ENCODE data around the gene A4GALT. TPM values are rescaled to one million over a fixed set of nuclear protein-coding genes. Genes with fewer than 3 reads are reported as not detected.
A peak's percentile ranks its signal among the peaks of the same experiment; 100 is the strongest.

The A4GALT gene
- total and polyA plus RNA-seq, 10 of the 15 experiments (the other 5 are each of a cell fraction or from before 2014, with no cell fraction given): 0.04 to 3.9 (median 2.3) TPM; not detected in 1

DNA sequence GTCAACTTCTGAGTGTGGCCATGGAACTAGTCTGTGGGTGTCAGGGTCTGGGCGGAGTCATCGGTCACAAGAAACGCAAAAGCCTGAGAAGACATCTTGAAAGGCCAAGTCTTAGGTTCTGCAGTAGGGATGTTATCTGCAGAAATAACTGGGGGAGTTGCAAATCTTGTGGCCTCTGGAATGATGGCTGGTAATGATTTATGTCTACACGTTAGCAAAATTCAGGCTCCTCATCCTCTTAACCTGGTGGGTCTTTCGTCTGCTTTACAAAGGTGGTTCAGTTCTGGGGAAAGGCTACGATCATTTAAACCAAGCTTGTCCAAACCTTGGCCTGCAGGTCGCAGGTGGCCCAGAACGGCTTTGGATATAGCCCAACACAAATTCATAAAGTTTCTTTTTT lies 64.1 kb downstream of the A4GALT start:
- POLR2A ChIA-PET: interaction anchor here (0.9 to 2.6 kb wide), 4 partner anchors 9 to 179 kb away, joined by 3 to 11 read pairs (median 4); no protein-coding TSS in a partner anchor

DNA sequence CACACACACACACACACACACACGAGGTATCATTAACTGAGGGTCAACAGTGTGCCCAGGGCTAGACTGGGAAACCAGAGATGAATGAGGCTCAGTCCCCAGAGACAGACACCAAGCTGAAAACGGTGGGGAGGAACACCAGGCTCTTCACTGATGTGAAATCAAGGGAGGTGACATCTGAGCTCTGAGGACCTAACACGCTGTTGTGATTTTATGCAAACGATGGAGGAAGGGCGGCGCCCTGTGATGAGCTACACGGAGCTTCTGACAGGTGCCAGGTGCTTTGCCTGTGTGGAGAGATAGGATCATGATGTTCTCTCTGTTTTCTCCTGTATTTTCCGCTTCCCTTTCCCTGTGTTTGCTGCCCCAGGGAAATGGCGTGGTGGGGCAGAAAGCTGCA lies 65.0 kb downstream of the A4GALT start:
- no peaks in the 10 kb centered on the region for H4K20me1 ChIP-seq (ENCODE audit: control insufficient read depth, insufficient read depth)
- ChIA-PET POLR2A (interaction anchor here (0.5 to 2.6 kb wide), 13 partner anchors 9 to 436 kb away, joined by 3 to 11 read pairs (median 3); partner anchors contain the start of gene ATP5MGL), CTCF (interaction anchor here (0.9 to 2.2 kb wide), 8 partner anchors 9 to 212 kb away, joined by 3 to 17 read pairs (median 4); no protein-coding TSS in a partner anchor), RAD21 (ENCODE audit: unreplicated experiment) (interaction anchor here (0.6 to 3.1 kb wide), 13 partner anchors 8 to 212 kb away, joined by 3 to 19 read pairs (median 4); no protein-coding TSS in a partner anchor), SMC1A (ENCODE audit: uncharacterized antibody, unreplicated experiment) (interaction anchor here (0.6 to 3.0 kb wide), 10 partner anchors 8 to 329 kb away, joined by 3 to 18 read pairs (median 3); partner anchors contain the start of gene POLDIP3)
- no peaks in the 10 kb centered on the region for H3K79me2 ChIP-seq (ENCODE audit: control insufficient read depth, insufficient read depth, low read length)
- no peak overlapping the region for H3K27ac ChIP-seq (ENCODE audit: control insufficient read depth, insufficient read depth)
- no peak overlapping the region for H3K4me3 ChIP-seq
- intact Hi-C loops (cut with micrococcal nuclease; ENCODE audit: unreplicated experiment) (no loop called here), in situ Hi-C loops (cut with MboI) (loop anchor here (25.0 kb wide), 1 partner anchor 1382 kb away; no protein-coding TSS in a partner anchor)
- ATAC-seq: peak; percentile 87
- peaks cover 10% of the 10 kb centered on the region for H3K4me1 ChIP-seq (ENCODE audit: control insufficient read depth, insufficient read depth, low read length)
- no peaks in the 10 kb centered on the region for H3K27me3 ChIP-seq (replicated peaks in 1 of 2; ENCODE audit: control insufficient read depth in 2 of 2, insufficient read depth in 2 of 2, low read length in 1 of 2)
- H3K9ac ChIP-seq (ENCODE audit: control insufficient read depth, insufficient read depth, low read length): no peak overlapping the region
- H2AFZ ChIP-seq (ENCODE audit: control insufficient read depth, low read depth, low read length): peak overlapping the region; percentile 49
- BruUV-seq (replicated peaks): no TSS peak
- no peaks in the 10 kb centered on the region for H3K9me3 ChIP-seq (replicated peaks; ENCODE audit: control insufficient read depth, insufficient read depth, low read length)
- FAIRE-seq: peak; percentile 94
- WGBS (ENCODE audit: insufficient coverage, insufficient replicate concordance, low lambda C conversion rate, missing lambda C conversion rate): 11% methylated on average over 9 of the region's 9 CpGs
- H3K36me3 ChIP-seq (ENCODE audit: control insufficient read depth in 2 of 2, insufficient read depth in 2 of 2, low read length in 1 of 2): no peaks in the 10 kb centered on the region
- peak overlapping the region; percentile 67; the same call in 1 of the 2 replicates for H3K4me2 ChIP-seq (ENCODE audit: control insufficient read depth, insufficient read depth)
- peak; percentile 71 for DNase-seq (ENCODE audit: low read depth, low spot score)
- no peak for TF ChIP-seq CBFB (IDR thresholded peaks at IDR 0.05; ENCODE audit: low read depth)
- TF ChIP-seq, protein P1, sequence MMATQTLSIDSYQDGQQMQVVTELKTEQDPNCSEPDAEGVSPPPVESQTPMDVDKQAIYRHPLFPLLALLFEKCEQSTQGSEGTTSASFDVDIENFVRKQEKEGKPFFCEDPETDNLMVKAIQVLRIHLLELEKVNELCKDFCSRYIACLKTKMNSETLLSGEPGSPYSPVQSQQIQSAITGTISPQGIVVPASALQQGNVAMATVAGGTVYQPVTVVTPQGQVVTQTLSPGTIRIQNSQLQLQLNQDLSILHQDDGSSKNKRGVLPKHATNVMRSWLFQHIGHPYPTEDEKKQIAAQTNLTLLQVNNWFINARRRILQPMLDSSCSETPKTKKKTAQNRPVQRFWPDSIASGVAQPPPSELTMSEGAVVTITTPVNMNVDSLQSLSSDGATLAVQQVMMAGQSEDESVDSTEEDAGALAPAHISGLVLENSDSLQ (IDR thresholded peaks at IDR 0.05): peak; percentile 71
- TF ChIP-seq TAF1 (IDR thresholded peaks at IDR 0.05; ENCODE audit: borderline replicate concordance, low read depth, low read length): no peak
- TF ChIP-seq HCFC1 (IDR thresholded peaks at IDR 0.05; ENCODE audit: low read length): no peak
- 0 out of 2 replicates have a peak, but pooled peaks have one; percentile 13 for TF ChIP-seq IKZF1 (conservative IDR thresholded peaks at IDR 0.05)
- peak; percentile 90 for TF ChIP-seq MEF2B (IDR thresholded peaks at IDR 0.05; ENCODE audit: partially characterized antibody, poor library complexity, severe bottlenecking)
- TF ChIP-seq CEBPB (IDR thresholded peaks at IDR 0.05; ENCODE audit: borderline replicate concordance in 1 of 2, low read depth in 2 of 2, low read length in 2 of 2): no peak
- TF ChIP-seq PAX5 (IDR thresholded peaks at IDR 0.05; ENCODE audit: borderline replicate concordance, low read depth, low read length): no peak
- TF ChIP-seq IKZF2 (IDR thresholded peaks at IDR 0.05): peak in 1 of 2 experiments; percentile 46; a peak in 3 of 4 replicates
- TF ChIP-seq, protein P2, sequence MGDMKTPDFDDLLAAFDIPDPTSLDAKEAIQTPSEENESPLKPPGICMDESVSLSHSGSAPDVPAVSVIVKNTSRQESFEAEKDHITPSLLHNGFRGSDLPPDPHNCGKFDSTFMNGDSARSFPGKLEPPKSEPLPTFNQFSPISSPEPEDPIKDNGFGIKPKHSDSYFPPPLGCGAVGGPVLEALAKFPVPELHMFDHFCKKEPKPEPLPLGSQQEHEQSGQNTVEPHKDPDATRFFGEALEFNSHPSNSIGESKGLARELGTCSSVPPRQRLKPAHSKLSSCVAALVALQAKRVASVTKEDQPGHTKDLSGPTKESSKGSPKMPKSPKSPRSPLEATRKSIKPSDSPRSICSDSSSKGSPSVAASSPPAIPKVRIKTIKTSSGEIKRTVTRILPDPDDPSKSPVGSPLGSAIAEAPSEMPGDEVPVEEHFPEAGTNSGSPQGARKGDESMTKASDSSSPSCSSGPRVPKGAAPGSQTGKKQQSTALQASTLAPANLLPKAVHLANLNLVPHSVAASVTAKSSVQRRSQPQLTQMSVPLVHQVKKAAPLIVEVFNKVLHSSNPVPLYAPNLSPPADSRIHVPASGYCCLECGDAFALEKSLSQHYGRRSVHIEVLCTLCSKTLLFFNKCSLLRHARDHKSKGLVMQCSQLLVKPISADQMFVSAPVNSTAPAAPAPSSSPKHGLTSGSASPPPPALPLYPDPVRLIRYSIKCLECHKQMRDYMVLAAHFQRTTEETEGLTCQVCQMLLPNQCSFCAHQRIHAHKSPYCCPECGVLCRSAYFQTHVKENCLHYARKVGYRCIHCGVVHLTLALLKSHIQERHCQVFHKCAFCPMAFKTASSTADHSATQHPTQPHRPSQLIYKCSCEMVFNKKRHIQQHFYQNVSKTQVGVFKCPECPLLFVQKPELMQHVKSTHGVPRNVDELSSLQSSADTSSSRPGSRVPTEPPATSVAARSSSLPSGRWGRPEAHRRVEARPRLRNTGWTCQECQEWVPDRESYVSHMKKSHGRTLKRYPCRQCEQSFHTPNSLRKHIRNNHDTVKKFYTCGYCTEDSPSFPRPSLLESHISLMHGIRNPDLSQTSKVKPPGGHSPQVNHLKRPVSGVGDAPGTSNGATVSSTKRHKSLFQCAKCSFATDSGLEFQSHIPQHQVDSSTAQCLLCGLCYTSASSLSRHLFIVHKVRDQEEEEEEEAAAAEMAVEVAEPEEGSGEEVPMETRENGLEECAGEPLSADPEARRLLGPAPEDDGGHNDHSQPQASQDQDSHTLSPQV (IDR thresholded peaks at IDR 0.05): no peak

More for the DNA sequence above, 64.1 kb downstream of the A4GALT start:
- no peak overlapping the region for H3K4me2 ChIP-seq (ENCODE audit: control insufficient read depth, insufficient read depth)
- FAIRE-seq: no peak
- no peak overlapping the region for H3K4me3 ChIP-seq
- no TSS peak for BruUV-seq (replicated peaks)
- in situ Hi-C loops (cut with MboI) (loop anchor here (25.0 kb wide), 1 partner anchor 1381 kb away; no protein-coding TSS in a partner anchor), intact Hi-C loops (cut with micrococcal nuclease; ENCODE audit: unreplicated experiment) (no loop called here)
- CTCF ChIA-PET: interaction anchor here (1.9 to 2.2 kb wide), 2 partner anchors 13 to 36 kb away, joined by 14 to 17 read pairs; no protein-coding TSS in a partner anchor
- 95% methylated on average over 8 of the region's 8 CpGs for WGBS (ENCODE audit: insufficient coverage, insufficient replicate concordance, low lambda C conversion rate, missing lambda C conversion rate)
- no peak for DNase-seq (ENCODE audit: low read depth, low spot score)
- H3K27ac ChIP-seq (ENCODE audit: control insufficient read depth, insufficient read depth): no peak overlapping the region
- no peak overlapping the region for H3K9ac ChIP-seq (ENCODE audit: control insufficient read depth, insufficient read depth, low read length)
- RAD21 ChIA-PET (ENCODE audit: unreplicated experiment): interaction anchor here (1.2 to 3.1 kb wide), 6 partner anchors 8 to 211 kb away, joined by 3 to 19 read pairs (median 4); no protein-coding TSS in a partner anchor
- no peaks in the 10 kb centered on the region for H3K79me2 ChIP-seq (ENCODE audit: control insufficient read depth, insufficient read depth, low read length)
- SMC1A ChIA-PET (ENCODE audit: uncharacterized antibody, unreplicated experiment): interaction anchor here (2.9 kb wide), 1 partner anchor 13 kb away, joined by 18 read pairs; no protein-coding TSS in a partner anchor
- no peak for ATAC-seq
- H2AFZ ChIP-seq (ENCODE audit: control insufficient read depth, low read depth, low read length): no peak overlapping the region
- TF ChIP-seq POLR2A (IDR thresholded peaks at IDR 0.05; ENCODE audit: low read depth, low read length) (no peak), SMC3 (IDR thresholded peaks at IDR 0.05; ENCODE audit: borderline replicate concordance, low read length) (no peak), PML (IDR thresholded peaks at IDR 0.05; ENCODE audit: low read length) (no peak)
- peaks cover 10% of the 10 kb centered on the region for H3K4me1 ChIP-seq (ENCODE audit: control insufficient read depth, insufficient read depth, low read length)
- H3K27me3 ChIP-seq (replicated peaks in 1 of 2; ENCODE audit: control insufficient read depth in 2 of 2, insufficient read depth in 2 of 2, low read length in 1 of 2): no peaks in the 10 kb centered on the region
- H3K9me3 ChIP-seq (replicated peaks; ENCODE audit: control insufficient read depth, insufficient read depth, low read length): no peaks in the 10 kb centered on the region
- H4K20me1 ChIP-seq (ENCODE audit: control insufficient read depth, insufficient read depth): no peaks in the 10 kb centered on the region
- H3K36me3 ChIP-seq (ENCODE audit: control insufficient read depth in 2 of 2, insufficient read depth in 2 of 2, low read length in 1 of 2): no peaks in the 10 kb centered on the region
